Hepatocyte (in vitro differentiated cells): ENCODE data around the gene MAU2. TPM values are rescaled to one million over a fixed set of nuclear protein-coding genes. Genes with fewer than 3 reads are reported as not detected.

Experiments used
- DNase-seq: peaks from one replicate; pipeline ENCODE4 v3.0.0-alpha.2; 2016; ENCODE audit warnings: low spot score
- H2AFZ ChIP-seq: fragments of 200-600 bp; sonication (generic); 2 replicates; pipeline ENCODE4 v1.6.0; 2016; ENCODE audit warnings: antibody characterized with exemption, mild to moderate bottlenecking
- H3K27ac ChIP-seq: fragments of 200-600 bp; sonication (generic); 2 replicates; pipeline ENCODE4 v1.5.1; 2016; ENCODE audit warnings: mild to moderate bottlenecking
- H3K27me3 ChIP-seq: fragments of 200-600 bp; sonication (generic); 2 replicates; pipeline ENCODE4 v1.6.1; 2016
- H3K36me3 ChIP-seq: fragments of 200-600 bp; sonication (generic); replicated peaks from 2 replicates; pipeline ENCODE4 v1.5.1; 2016; ENCODE audit warnings: low read depth; ENCODE audit not compliant: insufficient read depth
- H3K4me1 ChIP-seq: fragments of 200-600 bp; sonication (generic); 2 replicates; pipeline ENCODE4 v1.5.1; 2016; ENCODE audit warnings: mild to moderate bottlenecking, moderate library complexity; ENCODE audit not compliant: insufficient read depth
- H3K4me2 ChIP-seq: fragments of 200-600 bp; sonication (generic); 2 replicates; pipeline ENCODE4 v1.6.0; 2016
- H3K4me3 ChIP-seq: fragments of 200-600 bp; sonication (generic); 2 replicates; pipeline ENCODE4 v1.5.1; 2016; ENCODE audit warnings: mild to moderate bottlenecking
- H3K79me2 ChIP-seq: fragments of 200-600 bp; sonication (generic); 2 replicates; pipeline ENCODE4 v1.6.0; 2017; ENCODE audit warnings: mild to moderate bottlenecking
- H3K9me2 ChIP-seq: fragments of 200-600 bp; sonication (generic); replicated peaks from 2 replicates; pipeline ENCODE4 v1.6.0; 2017; ENCODE audit warnings: mild to moderate bottlenecking; ENCODE audit not compliant: insufficient read depth
- H3K9me3 ChIP-seq: fragments of 200-600 bp; sonication (generic); 2 replicates; pipeline ENCODE4 v1.5.1; 2016; ENCODE audit warnings: low read depth, mild to moderate bottlenecking
- H4K20me1 ChIP-seq: fragments of 200-600 bp; sonication (generic); 2 replicates; pipeline ENCODE4 v1.6.0; 2016; ENCODE audit warnings: mild to moderate bottlenecking; ENCODE audit not compliant: insufficient read depth, poor library complexity, severe bottlenecking
- EZH2 ChIP-seq: fragments of 200-600 bp; sonication (generic); IDR thresholded peaks from 2 replicates; pipeline ENCODE4 v1.6.1; 2016; ENCODE audit warnings: antibody characterized with exemption, mild to moderate bottlenecking, borderline replicate concordance
- EZH2phosphoT487 ChIP-seq: fragments of 200-600 bp; sonication (generic); IDR thresholded peaks from one replicate; pipeline ENCODE4 v1.6.1; 2018; ENCODE audit warnings: antibody characterized with exemption, mild to moderate bottlenecking, low read depth, moderate library complexity; ENCODE audit not compliant: unreplicated experiment, severe bottlenecking
- WGBS: methylation state at CpG from one replicate; pipeline ENCODE4 v1.1.6; 2016; ENCODE audit warnings: low lambda C conversion rate; ENCODE audit errors: missing lambda C conversion rate; 5-methylcytosine and 5-hydroxymethylcytosine counted together
- polyA plus RNA-seq: library from polyadenylated mRNA; unstranded; fragments of >200 nt; fragmentation: Nextera tagmentation; extraction: Ambion mirVana; gene quantifications from 2 replicates; pipeline ENCODE4 v1.2.1, GENCODE V29; 2016
- total RNA-seq: library from RNA; depleted of rRNA; stranded (reverse); fragments of >200 nt; gene quantifications from 2 replicates; pipeline ENCODE4 v1.2.3, GENCODE V29; 2014
- TF ChIP-seq, protein P1 (sequence below): fragments of 200-600 bp; sonication (generic); IDR thresholded peaks from 2 replicates; pipeline ENCODE4 v1.5.1; 2016; ENCODE audit warnings: antibody characterized with exemption, mild to moderate bottlenecking; ENCODE audit not compliant: poor library complexity

Gene MAU2
- total and polyA plus RNA-seq, 2 experiments from 2014 or later: 25.3 to 31.8 TPM

DNA sequence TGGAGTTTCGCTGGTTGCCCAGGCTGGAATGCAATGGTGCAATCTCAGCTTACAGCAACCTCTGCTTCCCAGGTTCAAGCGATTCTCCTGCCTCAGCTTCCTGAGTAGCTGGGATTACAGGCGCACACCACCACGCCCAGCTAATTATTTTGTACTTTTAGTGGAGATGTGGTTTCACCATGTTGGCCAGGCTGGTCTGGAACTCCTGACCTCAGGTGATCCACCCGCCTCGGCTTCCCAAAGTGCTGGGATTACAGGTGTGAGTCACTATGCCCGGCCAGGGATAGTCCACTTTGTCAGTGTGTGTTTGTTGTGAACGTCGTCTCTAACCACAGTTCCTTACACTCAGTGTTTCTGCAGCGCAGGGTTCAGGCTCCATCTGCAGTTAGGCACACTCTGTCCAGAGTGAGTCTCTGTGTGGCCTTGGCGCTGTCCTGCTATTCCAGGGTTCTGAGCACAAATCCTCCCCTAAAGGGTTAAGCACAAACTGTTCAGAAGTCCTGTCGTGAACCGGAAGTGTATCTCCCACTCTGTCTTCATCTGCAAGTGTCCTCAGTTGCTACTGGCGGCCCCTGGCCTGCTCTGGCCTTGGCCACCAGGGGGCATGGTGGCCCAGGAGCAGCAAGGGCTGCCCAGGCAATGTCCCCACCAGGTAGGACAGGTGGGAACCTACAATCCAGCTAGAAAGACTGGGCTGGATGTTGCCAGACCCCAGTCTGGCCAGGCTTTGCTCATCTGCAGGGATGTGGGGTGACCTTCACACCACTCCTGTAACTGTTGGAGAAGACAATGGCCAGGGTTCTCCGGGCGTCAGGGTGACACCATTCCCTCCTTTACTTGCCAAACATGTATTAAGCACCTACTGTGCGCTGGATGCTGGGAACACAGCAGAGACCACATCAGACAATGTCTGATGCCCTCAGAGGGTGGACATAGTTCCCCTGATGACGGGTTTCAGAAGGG, 46.1 kb downstream of the MAU2 start:
- Histone ChIP-seq H3K4me1 (no peaks in the 10 kb centered on the region), H3K4me2 (peak overlapping the region; percentile 6), H3K27ac (peak overlapping the region; percentile 45), H3K9me2 (no peaks in the 10 kb centered on the region), H2AFZ (peak overlapping the region; percentile 63), H3K4me3 (no peak overlapping the region), H3K36me3 (no peaks in the 10 kb centered on the region), H4K20me1 (no peaks in the 10 kb centered on the region), H3K79me2 (no peaks in the 10 kb centered on the region), H3K27me3 (no peaks in the 10 kb centered on the region), H3K9me3 (no peaks in the 10 kb centered on the region)
- 50% methylated on average over 18 of the region's 18 CpGs for WGBS
- TF ChIP-seq, protein P1, sequence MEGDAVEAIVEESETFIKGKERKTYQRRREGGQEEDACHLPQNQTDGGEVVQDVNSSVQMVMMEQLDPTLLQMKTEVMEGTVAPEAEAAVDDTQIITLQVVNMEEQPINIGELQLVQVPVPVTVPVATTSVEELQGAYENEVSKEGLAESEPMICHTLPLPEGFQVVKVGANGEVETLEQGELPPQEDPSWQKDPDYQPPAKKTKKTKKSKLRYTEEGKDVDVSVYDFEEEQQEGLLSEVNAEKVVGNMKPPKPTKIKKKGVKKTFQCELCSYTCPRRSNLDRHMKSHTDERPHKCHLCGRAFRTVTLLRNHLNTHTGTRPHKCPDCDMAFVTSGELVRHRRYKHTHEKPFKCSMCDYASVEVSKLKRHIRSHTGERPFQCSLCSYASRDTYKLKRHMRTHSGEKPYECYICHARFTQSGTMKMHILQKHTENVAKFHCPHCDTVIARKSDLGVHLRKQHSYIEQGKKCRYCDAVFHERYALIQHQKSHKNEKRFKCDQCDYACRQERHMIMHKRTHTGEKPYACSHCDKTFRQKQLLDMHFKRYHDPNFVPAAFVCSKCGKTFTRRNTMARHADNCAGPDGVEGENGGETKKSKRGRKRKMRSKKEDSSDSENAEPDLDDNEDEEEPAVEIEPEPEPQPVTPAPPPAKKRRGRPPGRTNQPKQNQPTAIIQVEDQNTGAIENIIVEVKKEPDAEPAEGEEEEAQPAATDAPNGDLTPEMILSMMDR: peak; percentile 90
- no peak for TF ChIP-seq EZH2phosphoT487
- DNase-seq: peak; percentile 88

DNA sequence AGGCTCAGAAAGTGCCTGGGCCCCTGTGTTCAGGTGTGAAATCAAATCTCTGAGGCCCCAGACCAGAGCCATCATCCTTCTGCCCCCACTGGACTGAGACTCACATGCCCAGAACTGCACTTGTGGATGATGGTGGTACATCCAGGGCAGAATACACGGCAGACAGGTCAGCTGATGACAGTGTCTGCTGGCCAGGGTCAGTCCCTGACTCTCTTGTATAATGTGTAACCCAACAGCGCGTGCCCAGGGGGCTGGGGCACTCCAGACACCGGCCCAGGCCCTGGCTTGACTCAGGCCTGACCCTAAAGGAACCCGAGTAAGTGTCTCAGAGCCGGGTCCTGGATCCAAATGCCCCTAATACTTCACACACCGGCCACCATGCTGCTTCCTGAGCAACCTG, 47.5 kb downstream of the MAU2 start:
- H3K79me2 ChIP-seq: no peaks in the 10 kb centered on the region
- H3K9me2 ChIP-seq: no peaks in the 10 kb centered on the region
- no peak overlapping the region for H2AFZ ChIP-seq
- DNase-seq: no peak
- no peak overlapping the region for H3K4me3 ChIP-seq
- H3K4me2 ChIP-seq: no peak overlapping the region
- no peak overlapping the region for H3K27ac ChIP-seq
- no peaks in the 10 kb centered on the region for H3K27me3 ChIP-seq
- H4K20me1 ChIP-seq: no peaks in the 10 kb centered on the region
- H3K36me3 ChIP-seq: no peaks in the 10 kb centered on the region
- TF ChIP-seq, protein P1: no peak
- no peak for TF ChIP-seq EZH2
- no peak for TF ChIP-seq EZH2phosphoT487
- no peaks in the 10 kb centered on the region for H3K9me3 ChIP-seq
- H3K4me1 ChIP-seq: no peaks in the 10 kb centered on the region
- WGBS: 86% methylated on average over 7 of the region's 7 CpGs

DNA sequence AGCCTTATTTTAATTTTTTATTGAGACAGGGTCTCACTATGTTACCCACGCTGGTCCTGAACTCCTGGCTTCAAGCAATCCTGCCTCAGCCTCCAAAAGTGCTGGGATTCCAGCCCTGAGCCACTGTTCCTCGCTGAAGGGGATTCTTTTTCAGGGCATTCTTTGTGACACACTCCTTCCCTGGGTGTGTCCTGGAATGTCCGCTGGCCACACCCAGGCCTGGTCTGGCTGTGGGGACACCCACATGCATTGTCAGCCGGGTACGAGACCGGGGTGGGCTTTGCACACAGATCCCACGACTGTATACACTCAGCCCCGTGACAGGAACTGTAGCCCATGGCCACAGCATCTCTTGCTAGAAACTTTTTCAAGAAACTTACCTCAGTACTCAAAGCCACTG, 50.4 kb downstream of the MAU2 start:
- Histone ChIP-seq H3K27me3 (no peaks in the 10 kb centered on the region), H3K9me3 (no peaks in the 10 kb centered on the region), H3K36me3 (no peaks in the 10 kb centered on the region), H3K4me2 (no peak overlapping the region), H4K20me1 (no peaks in the 10 kb centered on the region), H3K4me3 (no peak overlapping the region), H3K27ac (no peak overlapping the region), H3K9me2 (no peaks in the 10 kb centered on the region), H2AFZ (no peak overlapping the region), H3K79me2 (no peaks in the 10 kb centered on the region), H3K4me1 (no peaks in the 10 kb centered on the region)
- no peak for DNase-seq
- TF ChIP-seq EZH2phosphoT487 (no peak), EZH2 (no peak)
- TF ChIP-seq, protein P1: no peak
- WGBS: 78% methylated on average over 8 of the region's 8 CpGs
